GM18502 (cell line): ENCODE results near the gene DPAGT1.
"Not testable (repeated sequence)": the region's sequence is repeated elsewhere in the genome, so short reads cannot be mapped to it uniquely, and the experiment has no call there.

Source experiments
- ATAC-seq: cut with Tn5 transposase; IDR thresholded peaks from one replicate; pipeline ENCODE4 v1.9.1; 2021; ENCODE audit warnings: mild to moderate bottlenecking; ENCODE audit not compliant: unreplicated experiment, poor library complexity

Gene DPAGT1

DNA sequence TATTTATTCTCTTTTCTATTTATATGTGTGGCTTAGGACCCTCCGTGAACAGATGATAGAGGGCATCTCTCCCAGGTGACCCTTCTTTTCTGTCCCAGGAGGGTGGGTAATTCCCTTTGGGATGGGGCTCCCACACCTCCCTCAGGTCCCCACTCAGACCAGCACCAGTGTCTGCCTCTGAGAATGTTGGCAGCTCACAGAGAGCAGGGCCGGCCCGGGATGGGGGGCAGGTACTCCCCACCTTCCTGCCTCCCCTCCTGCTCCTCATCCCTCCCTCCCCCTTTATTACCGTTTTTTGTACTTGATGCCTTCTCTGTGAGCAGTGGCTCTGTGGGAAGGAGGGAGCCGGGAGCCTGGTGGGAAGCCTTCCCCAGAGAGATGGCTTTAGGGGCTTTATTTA, 14.9 kb upstream of the DPAGT1 start:
- ATAC-seq = no peak

DNA sequence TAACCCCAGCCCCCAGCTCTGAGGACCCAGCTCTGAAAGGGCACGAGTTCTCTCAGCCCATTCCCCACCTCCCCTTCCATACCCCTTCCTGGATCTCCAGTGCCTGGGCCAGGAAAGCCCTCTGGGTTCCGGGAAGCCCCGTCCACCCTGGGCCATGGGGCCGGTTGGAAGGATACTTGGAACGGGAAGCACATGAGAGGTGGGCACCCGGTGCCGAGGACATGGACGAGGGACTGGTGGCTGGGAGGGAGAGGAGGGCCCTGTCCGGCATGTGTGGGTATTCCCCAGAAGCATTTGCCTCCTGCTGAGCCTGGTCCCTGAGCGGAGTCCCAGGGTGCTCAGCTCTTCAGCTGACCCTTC, 14.6 kb upstream of the DPAGT1 start:
- no peak for ATAC-seq

DNA sequence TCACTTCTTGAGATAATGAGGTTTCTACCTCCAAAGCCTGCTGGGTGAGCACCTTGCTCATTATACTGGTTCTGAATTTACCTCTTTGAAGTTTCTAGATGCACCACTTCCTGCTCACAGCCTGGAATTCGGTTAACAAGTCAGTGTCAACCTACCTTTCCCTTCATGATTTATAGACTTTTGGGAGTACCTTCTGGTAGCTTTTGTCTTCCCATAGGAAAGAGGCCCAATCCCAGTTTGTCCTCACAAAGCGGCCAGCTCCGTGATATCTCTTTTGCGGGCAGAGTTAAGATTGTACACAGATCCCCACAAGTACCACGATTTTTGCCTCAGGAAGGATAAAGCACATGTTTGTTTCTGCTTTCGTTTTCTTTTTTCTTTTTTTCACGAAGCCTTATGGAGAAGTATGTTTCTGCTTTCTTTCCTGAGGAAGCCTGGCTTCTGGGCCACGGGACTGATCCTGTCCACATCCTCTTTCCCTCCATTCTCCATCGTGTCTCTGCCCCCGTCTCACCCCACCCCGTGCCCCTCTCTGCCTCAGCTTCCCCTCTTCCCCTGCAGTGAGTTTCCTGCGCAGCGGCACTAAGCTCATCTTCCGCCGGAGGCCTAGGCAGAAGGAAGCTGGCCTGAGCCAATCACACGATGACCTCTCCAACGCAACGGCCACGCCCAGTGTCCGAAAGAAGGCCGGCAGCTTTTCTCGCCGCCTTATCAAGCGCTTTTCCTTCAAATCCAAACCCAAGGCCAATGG, 14.0 kb upstream of the DPAGT1 start:
- ATAC-seq = no peak

DNA sequence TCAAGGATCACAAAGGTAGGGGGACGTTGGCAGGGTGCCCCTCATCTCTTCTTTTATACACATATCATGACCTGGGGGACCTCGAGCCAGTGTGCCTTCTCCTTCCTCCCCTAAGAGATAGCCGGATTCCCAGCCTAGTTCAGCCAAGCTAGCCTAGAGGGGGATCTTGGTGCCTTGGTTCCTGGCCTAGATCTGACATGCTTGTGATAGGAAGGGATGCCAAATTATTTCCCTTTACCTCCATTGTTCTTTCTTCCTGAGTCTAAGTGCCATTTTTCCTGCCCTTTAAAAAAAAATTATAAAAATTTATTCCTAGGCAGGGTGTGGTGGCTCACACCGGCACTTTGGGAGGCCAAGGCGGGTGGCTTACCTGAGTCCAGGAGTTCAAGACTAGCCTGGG, 12.7 kb upstream of the DPAGT1 start:
- no peak for ATAC-seq

DNA sequence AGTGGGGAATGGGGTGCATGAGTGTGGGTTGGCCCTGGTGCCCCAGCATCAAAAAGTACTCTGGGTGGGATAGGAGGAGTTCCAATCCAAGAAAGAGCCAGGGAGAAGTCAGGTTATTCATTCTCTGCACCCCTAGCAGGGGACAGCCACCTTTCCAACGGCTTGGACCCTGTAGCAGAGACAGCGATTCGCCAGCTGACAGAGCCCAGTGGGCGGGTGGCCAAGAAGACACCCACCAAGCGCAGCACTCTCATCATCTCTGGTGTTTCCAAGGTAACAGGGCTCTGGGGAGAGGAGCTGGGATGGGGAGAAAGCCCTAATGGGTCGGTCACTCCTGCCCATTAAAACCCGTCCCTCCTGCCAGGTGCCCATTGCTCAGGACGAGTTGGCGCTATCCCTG, 12.1 kb upstream of the DPAGT1 start:
- no peak for ATAC-seq

DNA sequence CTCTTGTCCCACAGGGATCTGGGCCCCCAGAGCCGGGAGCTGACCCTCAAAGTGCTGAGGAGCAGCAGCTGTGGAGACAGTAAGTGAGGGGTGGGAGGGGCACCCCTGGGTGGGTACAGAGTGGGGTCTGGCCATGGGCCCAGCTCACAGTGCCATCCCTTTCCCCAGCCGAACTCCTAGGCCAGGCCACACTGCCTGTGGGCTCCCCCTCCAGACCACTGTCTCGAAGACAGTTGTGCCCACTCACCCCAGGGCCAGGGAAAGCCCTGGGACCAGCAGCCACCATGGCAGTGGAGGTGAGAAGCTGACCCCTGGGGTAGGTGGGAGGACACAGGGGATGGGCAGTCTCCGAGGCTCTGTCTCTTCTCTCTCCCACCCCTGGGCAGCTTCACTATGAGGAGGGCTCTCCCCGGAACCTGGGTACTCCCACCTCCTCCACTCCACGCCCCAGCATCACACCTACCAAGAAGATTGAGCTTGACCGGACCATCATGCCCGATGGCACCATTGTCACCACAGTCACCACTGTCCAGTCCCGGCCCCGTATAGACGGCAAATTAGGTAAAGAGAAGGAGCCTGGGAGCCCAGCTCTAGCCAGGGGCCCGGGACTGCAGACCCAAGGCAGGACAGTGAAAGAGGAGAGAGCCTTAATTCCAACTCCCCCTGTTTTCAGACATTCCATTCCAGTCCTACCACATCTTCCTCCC, 10.8 kb upstream of the DPAGT1 start:
- no peak for ATAC-seq

DNA sequence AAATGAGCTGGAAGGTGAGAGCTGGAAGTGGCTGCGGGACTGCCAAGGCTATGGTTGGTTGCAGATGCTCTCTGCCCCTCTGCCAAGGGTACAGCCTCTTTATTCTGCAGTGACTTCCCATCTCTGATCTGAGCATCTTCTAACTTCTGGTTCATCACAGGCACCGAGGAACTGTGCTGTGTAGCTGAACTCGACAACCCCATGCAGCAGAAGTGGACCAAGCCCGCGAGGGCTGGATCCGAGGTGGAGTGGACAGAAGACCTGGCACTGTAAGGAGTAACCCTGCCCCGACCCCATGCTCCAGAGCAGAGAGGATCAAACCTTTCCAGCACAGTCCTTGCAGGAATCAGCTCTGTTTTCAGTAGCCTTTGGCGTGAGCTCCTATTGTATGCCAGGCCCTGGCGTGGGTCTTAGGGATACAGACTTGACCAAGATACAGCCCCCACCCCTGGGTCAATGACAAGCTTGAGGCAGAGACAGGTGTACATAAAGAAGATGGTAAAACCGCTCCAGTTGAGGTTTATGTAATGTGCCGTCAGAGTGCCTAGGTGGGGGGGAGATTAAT, 9.8 kb upstream of the DPAGT1 start:
- ATAC-seq = no peak

DNA sequence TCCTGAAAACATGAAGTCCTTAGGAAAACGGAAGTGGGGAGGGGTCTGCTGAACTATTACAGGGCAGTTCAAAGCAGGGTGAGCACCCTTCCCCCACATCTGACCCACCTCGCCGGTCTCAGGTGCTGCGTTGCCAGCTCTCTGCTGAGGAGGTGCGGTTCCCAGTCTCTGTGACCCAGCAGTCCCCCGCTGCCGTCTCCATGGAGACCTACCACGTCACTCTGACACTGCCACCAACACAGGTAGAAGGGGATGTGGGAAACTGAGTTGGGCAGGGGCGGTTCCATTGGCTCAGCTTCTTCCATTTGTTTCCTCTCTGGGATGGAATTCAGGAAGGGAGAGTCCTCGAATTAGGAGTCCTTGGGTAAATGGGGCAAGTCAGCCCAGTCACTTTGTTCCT, 8.8 kb upstream of the DPAGT1 start:
- no peak for ATAC-seq

DNA sequence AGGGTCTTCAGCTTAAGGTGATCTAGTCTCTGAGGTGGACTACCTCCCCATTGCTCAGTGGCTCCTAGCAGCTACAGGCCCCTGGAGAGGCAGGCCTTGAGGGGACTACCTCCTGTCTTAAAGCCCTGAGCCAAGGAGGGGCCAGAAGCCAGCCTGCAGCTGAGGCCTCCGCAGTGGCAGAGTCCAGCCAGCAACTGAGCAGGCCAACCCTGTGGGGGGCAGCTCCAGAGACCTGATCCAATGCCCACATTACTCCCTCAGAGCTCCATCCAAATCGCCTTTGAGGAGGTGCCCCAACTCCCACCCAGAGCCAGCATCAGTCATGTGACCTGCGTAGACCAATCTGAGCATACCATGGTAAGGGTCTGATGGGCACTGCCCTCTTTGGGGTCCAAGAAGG, 8.2 kb upstream of the DPAGT1 start:
- no peak for ATAC-seq

DNA sequence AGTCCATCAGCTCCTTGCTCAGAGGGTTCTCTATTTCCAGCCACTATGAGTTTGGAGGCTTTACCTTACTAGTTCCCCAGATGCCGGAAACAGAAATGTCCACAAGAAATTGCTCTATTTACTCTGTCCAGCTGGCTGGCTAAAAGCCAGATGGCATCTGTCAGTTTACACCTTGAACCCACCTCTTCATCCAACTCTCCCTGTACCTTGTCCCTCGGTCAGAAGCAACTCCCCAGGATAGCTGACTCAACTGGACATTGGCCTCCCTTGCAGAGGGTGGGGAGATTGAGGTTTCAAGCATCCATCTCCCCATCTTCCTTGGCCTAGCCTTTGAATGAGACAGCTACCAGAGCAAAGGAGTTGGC, 7.2 kb upstream of the DPAGT1 start:
- ATAC-seq = no peak

DNA sequence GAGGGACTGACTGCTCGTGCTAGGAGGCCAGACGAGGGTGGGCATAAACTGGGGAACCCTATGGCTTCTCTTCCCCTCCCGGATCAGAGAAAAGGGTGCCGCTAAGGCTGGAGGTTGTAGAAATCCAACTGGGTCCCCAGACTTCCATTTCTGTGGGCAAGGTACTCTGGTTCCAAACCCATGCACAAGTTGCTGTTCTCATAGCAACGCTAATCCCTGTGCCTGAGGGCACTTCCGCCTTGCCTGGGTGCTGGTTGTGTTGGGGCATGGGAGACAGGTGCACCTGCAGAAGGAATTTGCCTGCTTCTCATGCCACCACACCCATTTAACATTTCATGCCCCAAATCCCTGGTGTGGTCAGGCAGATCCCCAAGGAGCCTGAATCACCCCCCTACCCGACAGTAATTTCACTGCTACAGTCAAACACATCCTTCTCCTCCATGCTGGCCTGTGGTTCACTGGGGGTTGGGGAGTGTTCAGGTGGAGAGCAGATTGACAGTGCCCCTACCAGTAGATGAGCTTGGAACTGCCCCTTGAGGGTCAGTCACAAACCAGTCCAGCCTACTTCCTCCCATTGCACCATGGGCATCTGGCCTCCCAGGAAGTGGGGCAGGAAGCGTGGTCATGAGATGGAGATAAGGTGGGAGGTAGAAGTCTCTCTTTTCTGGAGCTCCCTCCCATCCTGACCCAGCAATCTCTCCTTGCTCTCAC, 6.6 kb upstream of the DPAGT1 start:
- peak; percentile 26 for ATAC-seq

DNA sequence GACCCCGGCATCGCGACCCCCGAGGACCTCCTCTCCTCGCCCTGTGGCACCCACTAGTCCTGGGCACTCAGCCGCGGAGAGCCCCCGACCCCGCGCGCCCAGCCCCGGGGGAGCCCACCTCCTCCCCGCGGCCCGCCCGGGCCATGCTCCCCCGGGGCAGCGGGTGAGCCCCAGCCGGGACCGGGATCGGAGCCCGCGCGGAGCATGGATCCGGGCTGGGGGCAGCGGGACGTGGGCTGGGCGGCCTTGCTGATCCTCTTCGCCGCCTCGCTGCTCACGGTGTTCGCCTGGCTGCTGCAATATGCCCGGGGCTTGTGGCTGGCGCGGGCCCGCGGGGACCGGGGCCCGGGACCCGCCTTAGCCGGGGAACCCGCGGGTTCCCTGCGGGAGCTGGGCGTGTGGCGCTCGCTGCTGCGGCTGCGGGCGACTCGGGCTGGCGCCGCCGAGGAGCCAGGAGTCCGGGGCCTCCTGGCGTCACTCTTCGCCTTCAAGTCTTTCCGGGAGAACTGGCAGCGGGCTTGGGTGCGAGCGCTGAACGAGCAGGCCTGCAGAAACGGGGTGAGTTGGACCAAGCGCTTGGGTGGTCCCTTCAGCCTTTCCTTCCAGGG, 6.0 kb upstream of the DPAGT1 start:
- ATAC-seq = peak; percentile 32

DNA sequence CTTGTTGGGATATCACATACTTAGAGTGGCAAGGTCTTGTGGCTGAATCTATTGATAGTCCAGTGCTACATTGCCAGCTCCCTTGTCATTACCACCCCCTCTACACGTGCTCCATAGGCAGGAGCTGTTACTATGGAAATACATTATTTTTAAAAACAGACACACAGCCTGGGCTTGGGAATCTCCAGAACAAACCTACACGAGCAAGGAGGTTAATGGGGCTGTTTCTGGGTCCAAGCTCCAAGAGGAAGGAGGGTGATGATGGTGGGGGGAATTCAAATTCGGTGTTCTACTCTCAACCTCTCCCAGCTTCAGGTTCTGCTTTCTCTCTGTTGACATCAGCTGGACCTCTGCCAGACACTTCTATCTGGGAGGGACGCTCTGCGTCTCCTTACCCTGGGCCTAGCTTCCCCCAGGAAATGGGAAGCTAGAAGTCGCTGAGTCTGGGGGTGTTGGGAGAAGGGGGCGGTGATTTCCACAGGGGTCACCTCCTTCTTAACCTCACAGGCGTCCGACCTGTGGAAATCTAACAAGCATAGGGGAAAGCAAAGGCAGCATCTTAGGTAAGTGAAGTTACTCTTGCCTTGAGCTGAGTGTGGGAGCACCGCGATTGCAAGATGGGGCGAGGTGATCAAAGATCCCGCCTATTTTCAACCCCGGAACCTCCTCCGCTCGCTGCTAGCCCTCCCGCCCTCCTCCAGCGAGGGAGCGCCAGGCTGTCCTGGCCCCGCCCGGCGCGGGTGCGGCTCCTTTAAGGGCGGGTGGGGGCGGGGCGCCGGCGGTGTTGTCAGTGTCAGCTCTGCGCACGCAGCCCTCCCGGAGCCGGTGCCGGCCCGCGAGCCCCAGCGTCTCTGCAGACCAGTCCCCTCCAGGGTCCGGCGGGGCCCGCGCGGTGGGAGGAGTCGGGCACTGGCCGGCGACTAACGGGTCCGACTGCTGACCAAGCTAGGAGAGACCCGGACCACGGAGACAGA, 5.2 kb upstream of the DPAGT1 start, which contains the start of gene C2CD2L:
TSS of gene C2CD2L (plus strand) at position 781 of the 974 bp plus-strand sequence. CDS start 398 bp downstream, outside the sequence.
- peak; percentile 76 for ATAC-seq

DNA sequence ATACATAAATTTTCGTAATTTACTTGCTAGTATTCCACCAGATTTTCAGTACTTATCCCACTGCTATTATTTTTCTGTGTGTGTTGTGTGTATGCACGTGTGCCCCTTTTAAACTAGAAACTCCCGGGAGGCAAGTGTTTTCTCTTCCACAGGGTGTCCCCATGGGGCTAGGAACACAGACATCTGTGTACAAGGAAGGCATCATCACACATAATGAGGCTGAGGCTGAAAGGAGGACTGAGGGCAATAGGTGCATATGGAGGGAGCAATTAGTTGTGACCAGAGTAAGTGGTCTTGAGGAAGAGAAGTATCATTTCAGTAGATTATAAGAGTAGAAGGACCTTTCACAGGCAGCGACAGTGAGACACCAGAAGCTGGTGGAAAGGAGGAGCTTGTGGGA, 2.1 kb upstream of the DPAGT1 start:
- no peak for ATAC-seq

DNA sequence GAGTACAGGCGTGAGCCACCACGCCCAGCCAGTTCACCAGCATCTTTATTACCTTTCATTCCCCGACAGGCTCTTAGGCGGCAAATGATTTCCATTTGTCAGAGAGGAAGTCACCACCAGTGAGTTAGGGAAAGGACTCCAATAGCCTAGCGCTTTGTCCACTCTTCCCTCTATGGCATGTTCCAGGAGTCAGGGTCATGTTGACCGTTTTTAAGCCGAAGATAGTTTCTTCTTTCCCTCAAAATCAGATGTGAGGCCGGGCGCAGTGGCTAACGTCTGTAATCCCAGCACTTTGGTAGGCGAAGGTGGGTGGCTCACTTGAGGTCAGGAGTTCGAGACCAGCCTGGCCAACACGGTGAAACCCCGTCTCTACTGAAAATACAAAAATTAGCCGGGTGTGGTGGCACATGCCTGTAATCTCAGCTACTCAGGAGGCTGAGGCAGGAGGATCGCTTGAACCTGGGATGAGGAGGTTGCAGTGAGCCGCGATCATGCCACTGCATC, 1.6 kb upstream of the DPAGT1 start:
- not testable (repeated sequence) for ATAC-seq

DNA sequence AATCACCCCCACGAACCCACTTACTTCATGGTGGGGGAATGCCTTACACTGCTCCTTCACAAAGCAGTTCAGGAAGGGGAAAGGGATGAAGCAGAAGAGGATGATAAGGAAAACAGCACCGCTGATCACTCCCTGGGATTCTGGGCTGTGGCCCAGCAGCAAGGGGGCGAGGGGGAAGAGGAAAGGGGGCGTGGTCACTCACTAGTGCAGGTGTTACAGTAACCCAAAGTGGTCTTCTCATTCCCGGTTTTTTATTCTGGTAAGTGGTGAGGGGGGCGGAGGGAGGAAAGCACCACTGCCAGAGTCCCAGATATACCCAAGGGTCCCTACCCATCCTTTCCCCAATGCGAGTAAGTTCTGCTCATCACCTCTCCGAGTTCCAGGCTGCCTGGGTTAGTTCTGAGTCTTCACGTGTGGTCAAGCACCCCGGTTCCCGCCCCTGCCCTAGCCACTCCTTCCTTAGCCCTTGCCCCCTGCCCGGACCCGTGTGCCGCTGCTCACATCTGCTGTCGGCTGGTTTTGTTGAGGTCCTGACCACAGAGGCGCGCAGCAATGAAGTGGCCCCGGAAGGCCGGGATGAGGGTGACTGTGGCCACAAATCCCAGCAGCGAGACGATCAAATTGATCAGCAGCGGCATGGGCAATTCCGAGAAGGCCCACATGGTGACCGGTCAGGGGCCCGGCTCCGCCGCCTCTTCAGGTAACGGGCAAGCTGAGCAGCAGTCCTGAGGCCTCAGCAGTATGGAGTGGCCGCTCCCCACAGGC, 477 bp downstream of the DPAGT1 start:
- peak; percentile 18 for ATAC-seq

DNA sequence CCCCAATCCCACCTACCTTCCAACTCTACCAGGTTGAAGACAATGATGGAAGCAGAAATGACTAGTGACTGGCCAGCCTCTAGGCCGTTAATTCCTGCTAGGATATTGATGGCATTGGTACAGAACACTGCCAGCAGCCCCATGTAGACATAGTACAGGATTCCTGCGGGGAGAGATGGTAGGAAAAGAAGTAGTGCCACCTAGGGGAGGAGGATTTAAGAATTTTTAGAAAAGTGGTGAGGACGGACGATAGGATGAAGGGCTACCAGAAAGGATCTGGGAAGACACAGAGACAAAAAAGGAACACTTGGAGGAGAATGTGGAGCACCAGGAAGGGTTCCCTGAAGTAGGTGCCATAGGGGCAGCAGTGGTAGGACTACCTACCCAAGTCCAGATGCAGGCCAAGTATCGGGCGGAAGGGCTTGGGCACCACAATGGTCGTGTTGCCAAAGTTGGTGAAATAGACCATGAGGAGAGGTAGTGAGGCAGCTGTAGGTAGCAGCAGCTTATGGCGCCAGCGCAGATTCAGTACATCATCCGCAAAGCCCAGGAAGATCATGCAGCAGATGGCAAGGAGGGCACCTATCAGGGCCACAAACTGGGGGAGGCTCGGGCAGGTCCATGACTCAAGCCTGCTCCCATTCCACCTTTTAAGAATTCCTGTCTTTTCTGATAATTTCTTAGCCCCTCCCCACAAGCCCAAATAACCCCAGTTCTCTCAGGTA, 1.2 kb downstream of the DPAGT1 start:
- no peak for ATAC-seq

DNA sequence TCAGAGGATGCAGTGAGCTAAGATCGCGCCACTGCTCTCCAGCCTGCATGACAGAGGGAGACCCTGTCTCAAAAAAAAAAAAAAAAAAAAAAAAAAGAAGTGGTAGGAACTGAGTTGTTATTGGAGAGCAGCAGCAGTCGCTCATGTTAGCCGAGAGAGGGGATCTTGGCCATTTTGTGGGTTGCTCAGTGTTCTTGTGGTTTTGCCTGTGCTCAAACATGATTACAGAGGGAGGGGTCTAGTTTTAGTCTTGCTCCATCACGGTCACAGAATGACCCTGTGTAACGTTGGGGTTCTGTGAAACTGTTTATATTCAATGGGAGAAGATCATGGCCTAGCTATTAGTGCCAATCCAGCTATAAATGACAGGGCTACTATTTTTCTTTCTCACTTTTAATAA, 1.9 kb downstream of the DPAGT1 start:
- ATAC-seq = no peak
